Uterus (tissue), 4 donors: Measurements from ENCODE around the gene CD4. TPM values are rescaled to one million over a fixed set of nuclear protein-coding genes. Genes with fewer than 3 reads are reported as not detected.

Source experiments
- DNase-seq, 2 donors: peaks; one replicate each; pipeline ENCODE4 v3.0.0-alpha.2; 2019 to 2020
- H3K27ac ChIP-seq, 2 donors: fragments of 200-600 bp; sonication (generic); 1 replicate in 1 of 2; 2 replicates in 1 of 2; pipeline ENCODE4 v1.5.1; 2016 to 2018
- H3K27me3 ChIP-seq, 2 donors: fragments of 200-600 bp; sonication (generic); one replicate each; pipeline ENCODE4 v1.5.1; 2018 to 2019; ENCODE audit warnings: control low read depth in 1 of 2
- H3K36me3 ChIP-seq, 2 donors: fragments of 200-600 bp; sonication (generic); one replicate each; pipeline ENCODE4 v1.5.1; 2019; ENCODE audit warnings: control low read depth in 1 of 2
- H3K4me1 ChIP-seq, 2 donors: fragments of 200-600 bp; sonication (generic); one replicate each; pipeline ENCODE4 v1.5.1; 2018 to 2019; ENCODE audit warnings: control low read depth in 1 of 2
- H3K4me3 ChIP-seq, 2 donors: fragments of 200-600 bp; sonication (generic); 1 replicate in 1 of 2; 2 replicates in 1 of 2; pipeline ENCODE4 v1.5.1; 2018 to 2019; ENCODE audit warnings: mild to moderate bottlenecking in 1 of 2
- H3K9me3 ChIP-seq, 2 donors: fragments of 200-600 bp; sonication (generic); one replicate each; pipeline ENCODE4 v1.5.1; 2019; ENCODE audit warnings: control low read depth in 1 of 2
- POLR2A ChIP-seq, 2 donors: fragments of 450-650 bp; IDR thresholded peaks; one replicate each; pipeline ENCODE4 v1.6.1; 2016; ENCODE audit warnings: antibody characterized with exemption in 2 of 2, mild to moderate bottlenecking in 1 of 2, moderate library complexity in 1 of 2
- intact Hi-C: fragments of 100-400 bp; cut with DNase I; formaldehyde crosslinking; loops from one replicate; pipeline ENCODE4 v1.15.1; 2023; ENCODE audit warnings: low total_unique reads
- total RNA-seq, 4 donors: library from RNA; depleted of rRNA in 3 of 4; stranded (reverse); fragments of >200 nt in 3 of 4; gene quantifications; one replicate each; pipeline versions ENCODE4 v1.1.0 to v1.2.4, GENCODE V29; 2014 to 2023
- TF ChIP-seq, protein P1 (sequence below), 4 experiments: fragments of 200-600 bp in 2 of 4; fragments of 450-650 bp in 2 of 4; sonication (generic) in 2 of 4; IDR thresholded peaks; one replicate each; pipeline ENCODE4 v1.5.1; 2016 to 2019; ENCODE audit warnings: antibody characterized with exemption in 4 of 4, mild to moderate bottlenecking in 2 of 4, moderate library complexity in 1 of 4
- donor health status: DM: yes; HTN: yes; CAD: no.

Gene CD4
- total RNA-seq, 4 donors from 2014 or later: 1.0 to 24.3 (median 10.4) TPM

DNA sequence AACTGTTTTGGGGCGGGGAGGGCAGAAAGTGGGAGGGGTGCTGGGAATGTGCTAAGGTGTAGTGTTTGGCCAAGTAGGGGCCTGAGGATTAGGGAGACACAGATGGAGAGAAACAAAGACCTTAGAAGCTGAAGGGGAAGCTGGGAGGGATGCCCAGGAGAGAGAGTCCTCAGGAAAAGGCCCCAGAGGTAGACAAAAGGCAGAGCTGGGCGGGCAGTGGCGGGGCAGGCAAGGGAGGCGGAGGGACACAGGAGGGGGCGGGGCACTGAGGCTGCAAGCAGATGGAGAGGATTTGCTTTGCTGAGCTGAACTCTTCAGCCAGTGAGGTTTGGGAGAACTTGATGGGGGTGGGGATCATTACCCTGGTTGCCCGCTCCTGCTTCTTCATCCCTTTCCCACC is 20.3 kb upstream of the CD4 start:
- DNase-seq: peak; percentile 65 to 71
- H3K27me3 ChIP-seq: no peaks in the 10 kb centered on the region
- intact Hi-C loops: no loop called here
- no peaks in the 10 kb centered on the region for H3K9me3 ChIP-seq
- peaks cover 0 to 4% of the 10 kb centered on the region in 2 donors for H3K4me1 ChIP-seq
- no peak for TF ChIP-seq POLR2A (IDR thresholded peaks at IDR 0.05)
- TF ChIP-seq, protein P1, sequence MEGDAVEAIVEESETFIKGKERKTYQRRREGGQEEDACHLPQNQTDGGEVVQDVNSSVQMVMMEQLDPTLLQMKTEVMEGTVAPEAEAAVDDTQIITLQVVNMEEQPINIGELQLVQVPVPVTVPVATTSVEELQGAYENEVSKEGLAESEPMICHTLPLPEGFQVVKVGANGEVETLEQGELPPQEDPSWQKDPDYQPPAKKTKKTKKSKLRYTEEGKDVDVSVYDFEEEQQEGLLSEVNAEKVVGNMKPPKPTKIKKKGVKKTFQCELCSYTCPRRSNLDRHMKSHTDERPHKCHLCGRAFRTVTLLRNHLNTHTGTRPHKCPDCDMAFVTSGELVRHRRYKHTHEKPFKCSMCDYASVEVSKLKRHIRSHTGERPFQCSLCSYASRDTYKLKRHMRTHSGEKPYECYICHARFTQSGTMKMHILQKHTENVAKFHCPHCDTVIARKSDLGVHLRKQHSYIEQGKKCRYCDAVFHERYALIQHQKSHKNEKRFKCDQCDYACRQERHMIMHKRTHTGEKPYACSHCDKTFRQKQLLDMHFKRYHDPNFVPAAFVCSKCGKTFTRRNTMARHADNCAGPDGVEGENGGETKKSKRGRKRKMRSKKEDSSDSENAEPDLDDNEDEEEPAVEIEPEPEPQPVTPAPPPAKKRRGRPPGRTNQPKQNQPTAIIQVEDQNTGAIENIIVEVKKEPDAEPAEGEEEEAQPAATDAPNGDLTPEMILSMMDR (IDR thresholded peaks at IDR 0.05): no peak
- H3K36me3 ChIP-seq: no peaks in the 10 kb centered on the region
- peak overlapping the region; percentile 72 to 79 for H3K4me3 ChIP-seq
- peak overlapping the region; percentile 97 to 98 for H3K27ac ChIP-seq

DNA sequence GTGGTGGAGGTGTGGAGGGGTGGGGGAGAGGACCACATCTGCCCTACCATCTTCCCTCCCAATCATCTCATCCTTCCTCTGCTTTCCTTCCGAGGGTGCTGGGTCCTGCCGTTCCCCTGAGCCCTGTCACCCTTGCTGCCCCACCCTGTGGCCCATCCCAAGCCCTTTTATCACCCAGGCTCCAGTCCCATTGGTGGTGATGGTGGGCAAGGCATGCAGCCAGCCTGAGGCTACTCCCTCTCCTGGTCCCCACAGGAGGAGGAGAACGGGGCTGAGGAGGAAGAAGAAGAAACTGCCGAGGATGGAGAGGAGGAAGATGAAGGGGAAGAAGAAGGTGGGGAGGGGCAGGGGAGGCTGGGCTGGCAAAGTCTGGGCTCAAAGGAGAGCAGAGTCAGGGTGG is 19.7 kb upstream of the CD4 start:
- intact Hi-C loops: no loop called here
- H3K27ac ChIP-seq: peak overlapping the region; percentile 74 to 98
- H3K36me3 ChIP-seq: no peaks in the 10 kb centered on the region
- no peak for DNase-seq
- H3K9me3 ChIP-seq: no peaks in the 10 kb centered on the region
- H3K27me3 ChIP-seq: no peaks in the 10 kb centered on the region
- peaks cover 0 to 4% of the 10 kb centered on the region in 2 donors for H3K4me1 ChIP-seq
- no peak overlapping the region for H3K4me3 ChIP-seq
- no peak for TF ChIP-seq POLR2A (IDR thresholded peaks at IDR 0.05)
- TF ChIP-seq, protein P1 (IDR thresholded peaks at IDR 0.05): no peak

DNA sequence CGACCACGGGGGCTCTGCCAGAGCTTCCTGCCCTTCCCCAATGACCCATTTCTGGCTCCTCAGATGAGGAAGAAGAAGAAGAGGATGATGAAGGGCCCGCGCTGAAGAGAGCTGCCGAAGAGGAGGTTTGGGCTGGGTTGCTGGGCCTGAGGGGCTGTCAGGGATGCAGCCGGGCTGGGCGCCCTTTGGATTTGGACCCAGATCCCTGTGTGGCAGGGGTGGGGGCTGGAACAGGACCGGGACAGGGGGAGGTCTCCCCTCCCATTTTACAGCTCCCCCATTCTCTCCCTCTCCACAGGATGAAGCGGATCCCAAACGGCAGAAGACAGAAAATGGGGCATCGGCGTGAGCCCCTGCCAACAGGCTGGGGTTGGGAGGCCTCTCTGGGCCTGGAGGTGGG is 19.2 kb upstream of the CD4 start:
- Histone ChIP-seq H3K4me1 (peaks cover 0 to 4% of the 10 kb centered on the region in 2 donors), H3K4me3 (no peak overlapping the region), H3K27me3 (no peaks in the 10 kb centered on the region), H3K36me3 (no peaks in the 10 kb centered on the region), H3K9me3 (no peaks in the 10 kb centered on the region), H3K27ac (peak overlapping the region; percentile 74 to 98)
- TF ChIP-seq POLR2A (IDR thresholded peaks at IDR 0.05): no peak
- TF ChIP-seq, protein P1 (IDR thresholded peaks at IDR 0.05): no peak
- intact Hi-C loops: no loop called here
- DNase-seq: no peak

DNA sequence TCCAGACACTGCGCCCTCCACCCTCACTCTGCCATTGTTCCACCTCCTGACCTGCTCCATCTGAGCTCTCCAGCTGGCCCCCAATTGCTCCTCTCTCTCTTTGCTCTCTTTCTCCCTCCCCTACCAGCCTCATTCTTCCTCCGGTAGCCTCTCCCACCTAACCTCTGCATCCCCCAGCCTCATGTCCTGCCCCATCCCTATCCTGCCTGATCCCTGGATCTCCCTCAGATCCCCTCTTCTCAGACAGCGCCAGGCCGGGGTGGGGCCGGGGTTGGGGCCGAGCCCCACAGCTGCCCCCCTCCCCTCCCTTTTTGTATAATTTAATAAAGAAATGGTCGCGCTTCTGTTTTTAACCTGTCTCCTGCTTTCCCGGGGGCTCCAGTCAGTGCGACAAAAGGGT is 18.7 kb upstream of the CD4 start:
- Histone ChIP-seq H3K9me3 (no peaks in the 10 kb centered on the region), H3K27ac (peak overlapping the region; percentile 74 to 98), H3K4me3 (no peak overlapping the region), H3K4me1 (peaks cover 0 to 4% of the 10 kb centered on the region in 2 donors), H3K36me3 (no peaks in the 10 kb centered on the region), H3K27me3 (no peaks in the 10 kb centered on the region)
- no peak for TF ChIP-seq POLR2A (IDR thresholded peaks at IDR 0.05)
- TF ChIP-seq, protein P1 (IDR thresholded peaks at IDR 0.05): no peak
- no peak for DNase-seq
- intact Hi-C loops: no loop called here

DNA sequence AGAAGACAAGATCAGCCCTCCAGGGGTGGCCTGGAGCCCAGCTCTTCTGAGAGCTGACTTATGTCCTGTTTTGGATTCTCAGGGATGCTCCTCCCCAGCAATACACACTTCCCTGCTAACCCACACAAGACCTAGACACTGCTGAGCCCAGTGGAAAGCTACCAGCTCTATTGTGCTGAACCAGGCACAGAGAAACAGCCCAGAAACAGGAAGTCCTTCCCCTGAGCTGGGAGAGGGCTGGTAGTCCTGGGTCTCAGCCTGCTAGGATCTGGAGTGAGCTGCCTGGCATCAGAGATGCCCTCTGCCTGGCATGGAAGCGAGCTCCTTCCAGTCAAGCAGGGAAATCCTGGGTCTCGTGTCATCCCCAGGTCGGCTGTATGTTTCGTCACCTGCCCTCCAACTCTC is 18.2 kb upstream of the CD4 start:
- intact Hi-C loops: no loop called here

More for the DNA sequence above, 18.2 kb upstream of the CD4 start:
- H3K36me3 ChIP-seq: no peaks in the 10 kb centered on the region
- H3K27me3 ChIP-seq: no peaks in the 10 kb centered on the region
- TF ChIP-seq, protein P1 (IDR thresholded peaks at IDR 0.05): no peak
- TF ChIP-seq POLR2A (IDR thresholded peaks at IDR 0.05): peak in 1 of 2 donors; percentile 34
- no peaks in the 10 kb centered on the region for H3K9me3 ChIP-seq
- H3K4me1 ChIP-seq: peaks cover 0 to 4% of the 10 kb centered on the region in 2 donors
- H3K4me3 ChIP-seq: no peak overlapping the region
- DNase-seq: peak in 1 of 2 donors; percentile 64
- peak overlapping the region; percentile 74 to 98 for H3K27ac ChIP-seq
